ENCODE results near the gene ASNSD1. TPM values are rescaled to one million over a fixed set of nuclear protein-coding genes. Genes with fewer than 3 reads are reported as not detected.

The ASNSD1 gene
- total and polyA plus RNA-seq, 2 of the 13 experiments (the other 11 are each of a cell fraction or from before 2014, with no cell fraction given): 35.1 to 96.6 TPM

- TF ChIP-seq GATAD2A (CRISPR knock-in tag; IDR thresholded peaks at IDR 0.05) (peak; percentile 69; the same call in 1 of the 2 replicates), ZNF34 (CRISPR knock-in tag; IDR thresholded peaks at IDR 0.05; ENCODE audit: borderline replicate concordance) (peak; percentile 85; the same call in 1 of the 2 replicates), NPAS2 (CRISPR knock-in tag; IDR thresholded peaks at IDR 0.05; ENCODE audit: borderline replicate concordance) (peak; percentile 84; the same call in 1 of the 2 replicates), MLXIP (CRISPR knock-in tag; IDR thresholded peaks at IDR 0.05; ENCODE audit: borderline replicate concordance) (peak; percentile 82; the same call in 1 of the 2 replicates), ZNF768 (CRISPR knock-in tag; IDR thresholded peaks at IDR 0.05) (peak; percentile 89), ATF5 (CRISPR knock-in tag; IDR thresholded peaks at IDR 0.05; ENCODE audit: low read depth) (peak; percentile 71; the same call in 1 of the 2 replicates), SIX1 (CRISPR knock-in tag; IDR thresholded peaks at IDR 0.05; ENCODE audit: borderline replicate concordance) (0 out of 2 replicates have a peak, but pooled peaks have one; percentile 30), ZNF235 (CRISPR knock-in tag; IDR thresholded peaks at IDR 0.05; ENCODE audit: borderline replicate concordance) (peak; percentile 83; the same call in 1 of the 2 replicates), DNMT1 (CRISPR knock-in tag; IDR thresholded peaks at IDR 0.05) (peak; percentile 85; the same call in 1 of the 2 replicates), RFXANK (CRISPR knock-in tag; IDR thresholded peaks at IDR 0.05) (0 out of 2 replicates have a peak, but pooled peaks have one; percentile 28), ZNF780A (CRISPR knock-in tag; IDR thresholded peaks at IDR 0.05) (no peak), JUND (CRISPR knock-in tag; IDR thresholded peaks at IDR 0.05) (no peak), ATF2 (CRISPR knock-in tag; IDR thresholded peaks at IDR 0.05) (peak; percentile 75; the same call in 1 of the 2 replicates), ZFP36 (IDR thresholded peaks at IDR 0.05; ENCODE audit: borderline replicate concordance, low read depth, low read length, partially characterized antibody) (no peak), ZNF253 (CRISPR knock-in tag; IDR thresholded peaks at IDR 0.05; ENCODE audit: borderline replicate concordance) (peak; percentile 93; the same call in 1 of the 2 replicates), ZNF468 (CRISPR knock-in tag; IDR thresholded peaks at IDR 0.05) (peak; percentile 96; the same call in 1 of the 2 replicates), SP140L (CRISPR knock-in tag; IDR thresholded peaks at IDR 0.05; ENCODE audit: borderline replicate concordance) (no peak; the same call in 1 of the 2 replicates), ZNF350 (CRISPR knock-in tag; IDR thresholded peaks at IDR 0.05; ENCODE audit: borderline replicate concordance, low read depth) (peak; percentile 89), CREB1 (IDR thresholded peaks at IDR 0.05) (no peak; the same call in 1 of the 2 replicates), CREB1 (CRISPR knock-in tag; IDR thresholded peaks at IDR 0.05) (no peak), ISX (CRISPR knock-in tag; conservative IDR thresholded peaks at IDR 0.05) (no peak; the same call in 1 of the 2 replicates)
- TF ChIP-seq, protein P1, sequence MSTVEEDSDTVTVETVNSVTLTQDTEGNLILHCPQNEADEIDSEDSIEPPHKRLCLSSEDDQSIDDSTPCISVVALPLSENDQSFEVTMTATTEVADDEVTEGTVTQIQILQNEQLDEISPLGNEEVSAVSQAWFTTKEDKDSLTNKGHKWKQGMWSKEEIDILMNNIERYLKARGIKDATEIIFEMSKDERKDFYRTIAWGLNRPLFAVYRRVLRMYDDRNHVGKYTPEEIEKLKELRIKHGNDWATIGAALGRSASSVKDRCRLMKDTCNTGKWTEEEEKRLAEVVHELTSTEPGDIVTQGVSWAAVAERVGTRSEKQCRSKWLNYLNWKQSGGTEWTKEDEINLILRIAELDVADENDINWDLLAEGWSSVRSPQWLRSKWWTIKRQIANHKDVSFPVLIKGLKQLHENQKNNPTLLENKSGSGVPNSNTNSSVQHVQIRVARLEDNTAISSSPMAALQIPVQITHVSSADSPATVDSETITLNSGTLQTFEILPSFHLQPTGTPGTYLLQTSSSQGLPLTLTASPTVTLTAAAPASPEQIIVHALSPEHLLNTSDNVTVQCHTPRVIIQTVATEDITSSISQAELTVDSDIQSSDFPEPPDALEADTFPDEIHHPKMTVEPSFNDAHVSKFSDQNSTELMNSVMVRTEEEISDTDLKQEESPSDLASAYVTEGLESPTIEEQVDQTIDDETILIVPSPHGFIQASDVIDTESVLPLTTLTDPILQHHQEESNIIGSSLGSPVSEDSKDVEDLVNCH (CRISPR knock-in tag; IDR thresholded peaks at IDR 0.05): peak; percentile 91; the same call in 1 of the 2 replicates
These were observed 13.3 kb downstream of the ASNSD1 start, which contains the start of gene ANKAR (continued) for GRCh38 chr2:189674374-189675112.

Data from HepG2 (cell line).